GM19324 (cell line): ENCODE results near the gene ADD2.

Experiments
- ATAC-seq: cut with Tn5 transposase; IDR thresholded peaks from one replicate; pipeline ENCODE4 v1.9.1; 2021; ENCODE audit warnings: mild to moderate bottlenecking, moderate library complexity; ENCODE audit not compliant: unreplicated experiment, low FRiP score

The ADD2 gene

GRCh38 chr2:70785137-70785911 is 17.3 kb upstream of the ADD2 start:
- ATAC-seq = no peak

GRCh38 chr2:70784320-70784719 is 16.3 kb upstream of the ADD2 start:
- ATAC-seq = no peak

GRCh38 chr2:70779911-70780545 is 12.0 kb upstream of the ADD2 start:
- no peak for ATAC-seq

GRCh38 chr2:70779491-70779890 is 11.5 kb upstream of the ADD2 start:
- no peak for ATAC-seq

- no peak for ATAC-seq
Measured at GRCh38 chr2:70778676-70779075, 10.7 kb upstream of the ADD2 start.

- no peak for ATAC-seq
Measured at GRCh38 chr2:70777450-70777849, 9.4 kb upstream of the ADD2 start.

- no peak for ATAC-seq
Measured at GRCh38 chr2:70776266-70776665, 8.3 kb upstream of the ADD2 start.

GRCh38 chr2:70775141-70775540 is 7.1 kb upstream of the ADD2 start:
- no peak for ATAC-seq

GRCh38 chr2:70772486-70773155 is 4.6 kb upstream of the ADD2 start:
- no peak for ATAC-seq

GRCh38 chr2:70771446-70771845 is 3.4 kb upstream of the ADD2 start:
- no peak for ATAC-seq

GRCh38 chr2:70769450-70769849 is 1.4 kb upstream of the ADD2 start:
- ATAC-seq = no peak

GRCh38 chr2:70768590-70769085 is 638 bp upstream of the ADD2 start:
- ATAC-seq = no peak

- no peak for ATAC-seq
Measured at GRCh38 chr2:70767079-70767698, 811 bp downstream of the ADD2 start.

GRCh38 chr2:70766357-70767078 is 1.5 kb downstream of the ADD2 start:
- ATAC-seq = no peak

GRCh38 chr2:70765507-70765906 is 2.5 kb downstream of the ADD2 start:
- ATAC-seq = no peak

- ATAC-seq = no peak
Measured at GRCh38 chr2:70759446-70759845, 8.6 kb downstream of the ADD2 start.

- no peak for ATAC-seq
Measured at GRCh38 chr2:70757966-70758365, 10.0 kb downstream of the ADD2 start.

GRCh38 chr2:70757360-70757759 is 10.6 kb downstream of the ADD2 start:
- ATAC-seq = no peak

- ATAC-seq = no peak
Measured at GRCh38 chr2:70756128-70756527, 11.9 kb downstream of the ADD2 start.

- no peak for ATAC-seq
Measured at GRCh38 chr2:70753902-70754301, 14.1 kb downstream of the ADD2 start.
